ENCODE data around the gene CFAP300.
A peak's percentile ranks its signal among the peaks of the same experiment; 100 is the strongest.

Gene CFAP300

DNA sequence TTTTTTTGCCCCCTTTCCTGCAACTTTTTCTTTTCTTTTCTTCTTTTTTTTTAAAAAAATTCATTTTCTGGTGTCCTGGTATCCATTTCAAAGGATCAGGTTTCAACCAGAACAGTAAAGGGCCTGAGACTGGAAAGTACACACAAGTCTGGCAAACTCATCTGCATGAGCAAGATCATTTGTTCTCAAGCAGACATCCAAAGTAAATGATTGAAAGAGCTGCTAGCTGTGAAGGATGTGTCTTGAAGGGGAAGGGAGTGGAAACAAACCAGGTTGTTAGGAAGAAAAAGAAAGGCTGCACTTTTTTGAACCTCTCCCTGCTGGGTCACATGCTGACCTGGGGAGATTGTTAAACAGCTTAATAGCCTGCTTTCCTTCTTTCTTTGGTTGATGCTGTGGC is 68.3 kb downstream of the CFAP300 start:
- FAIRE-seq (no peak), DNase-seq (ENCODE audit: insufficient read length) (no peak)
- TF ChIP-seq TAF1 (IDR thresholded peaks at IDR 0.05; ENCODE audit: borderline replicate concordance, low read depth, low read length) = no peak
- TF ChIP-seq POLR2AphosphoS5 (IDR thresholded peaks at IDR 0.05; ENCODE audit: low read depth, low read length) = no peak
- TF ChIP-seq POLR2A (IDR thresholded peaks at IDR 0.05; ENCODE audit: low read depth, low read length) = no peak

DNA sequence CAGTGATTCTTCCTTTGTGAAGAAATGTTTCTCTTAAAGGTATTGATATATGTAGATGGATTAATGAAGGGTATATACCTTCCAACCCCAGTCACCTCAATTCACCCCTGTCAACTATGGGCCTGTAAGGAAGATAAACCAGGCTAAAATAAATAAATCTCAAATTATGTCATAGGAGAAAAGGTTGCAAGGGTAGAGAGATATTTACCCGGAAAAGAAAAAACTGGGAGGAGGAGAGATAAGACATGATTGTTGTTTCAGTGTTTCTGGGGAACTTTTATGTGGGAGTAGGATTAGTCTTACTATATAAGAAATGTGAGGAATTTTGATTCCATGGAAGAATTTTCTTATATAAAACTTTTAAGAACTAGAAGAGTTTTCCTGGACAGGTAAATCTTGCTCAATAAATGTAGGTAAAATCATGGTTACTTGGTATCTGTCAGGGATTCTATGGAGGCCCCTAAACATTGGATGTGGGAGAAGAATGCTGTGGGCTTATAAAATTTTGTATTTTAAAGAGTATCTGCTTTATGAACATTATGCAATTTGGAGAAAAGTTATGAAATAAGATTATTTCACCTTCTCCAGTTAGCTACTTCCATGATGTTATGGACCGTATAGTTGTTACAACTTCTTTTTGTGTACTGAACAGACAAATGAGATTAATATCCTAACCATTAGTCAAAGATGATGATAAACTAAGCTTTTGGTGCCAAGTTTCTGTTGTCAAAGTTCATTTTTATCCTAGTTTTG is 69.4 kb downstream of the CFAP300 start:
- DNase-seq (ENCODE audit: insufficient read length) (no peak), FAIRE-seq (peak; percentile 60)
- TF ChIP-seq POLR2AphosphoS5 (IDR thresholded peaks at IDR 0.05; ENCODE audit: low read depth, low read length) (no peak), TAF1 (IDR thresholded peaks at IDR 0.05; ENCODE audit: borderline replicate concordance, low read depth, low read length) (no peak), POLR2A (IDR thresholded peaks at IDR 0.05; ENCODE audit: low read depth, low read length) (no peak)

DNA sequence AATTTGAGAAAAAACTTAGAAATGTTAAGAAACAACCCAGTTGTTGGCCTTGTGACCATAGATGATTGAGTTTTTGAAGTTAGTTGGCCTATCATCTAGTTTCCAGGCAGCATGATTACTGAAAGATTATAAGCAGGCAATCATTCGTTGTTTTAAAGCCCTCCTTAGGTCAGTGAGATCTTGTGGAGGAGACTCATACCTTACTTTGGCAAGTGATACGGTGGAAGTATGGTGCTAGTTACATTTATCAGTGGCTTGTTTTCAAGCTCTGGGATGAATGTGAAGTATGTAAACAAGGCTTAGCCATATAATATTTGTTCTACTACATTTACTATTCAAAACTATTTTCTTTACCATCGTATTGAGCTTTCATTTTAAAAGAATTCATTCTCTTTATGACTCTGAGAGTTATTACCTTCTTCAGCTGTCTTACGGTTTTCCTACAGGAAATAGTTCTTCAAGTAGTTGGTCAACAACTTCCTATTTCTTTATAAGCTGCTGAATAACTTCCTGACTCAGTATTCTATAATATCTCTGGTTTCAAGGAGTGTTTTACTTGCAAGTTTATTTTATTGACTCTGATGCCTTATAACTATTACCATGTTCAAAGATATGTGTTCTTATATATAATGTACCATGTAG is 70.4 kb downstream of the CFAP300 start:
- no peak for DNase-seq (ENCODE audit: insufficient read length)
- TF ChIP-seq POLR2AphosphoS5 (IDR thresholded peaks at IDR 0.05; ENCODE audit: low read depth, low read length) (no peak), TAF1 (IDR thresholded peaks at IDR 0.05; ENCODE audit: borderline replicate concordance, low read depth, low read length) (no peak), POLR2A (IDR thresholded peaks at IDR 0.05; ENCODE audit: low read depth, low read length) (no peak)
- no peak for FAIRE-seq

DNA sequence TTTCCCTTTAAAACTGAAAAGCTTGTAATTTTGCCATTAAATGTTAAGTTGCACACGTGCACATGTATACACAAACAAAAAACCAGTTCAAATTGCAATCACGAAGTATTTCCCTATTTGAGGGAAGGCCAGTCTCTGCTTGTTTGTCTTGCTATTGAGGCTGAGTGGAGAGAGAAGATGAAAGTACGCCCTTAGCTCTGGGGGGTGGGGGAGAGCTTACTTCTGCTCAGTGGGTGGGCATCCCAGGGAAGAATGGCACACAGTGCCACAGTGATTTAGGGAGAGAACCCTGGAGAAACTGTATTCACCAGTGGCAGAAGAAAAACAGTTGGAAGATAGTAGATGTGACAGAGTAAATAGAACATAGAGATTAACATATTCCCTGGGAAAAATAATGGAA is 71.7 kb downstream of the CFAP300 start:
- TF ChIP-seq TAF1 (IDR thresholded peaks at IDR 0.05; ENCODE audit: borderline replicate concordance, low read depth, low read length) = no peak
- no peak for TF ChIP-seq POLR2AphosphoS5 (IDR thresholded peaks at IDR 0.05; ENCODE audit: low read depth, low read length)
- TF ChIP-seq POLR2A (IDR thresholded peaks at IDR 0.05; ENCODE audit: low read depth, low read length) = no peak
- FAIRE-seq (no peak), DNase-seq (ENCODE audit: insufficient read length) (no peak)

DNA sequence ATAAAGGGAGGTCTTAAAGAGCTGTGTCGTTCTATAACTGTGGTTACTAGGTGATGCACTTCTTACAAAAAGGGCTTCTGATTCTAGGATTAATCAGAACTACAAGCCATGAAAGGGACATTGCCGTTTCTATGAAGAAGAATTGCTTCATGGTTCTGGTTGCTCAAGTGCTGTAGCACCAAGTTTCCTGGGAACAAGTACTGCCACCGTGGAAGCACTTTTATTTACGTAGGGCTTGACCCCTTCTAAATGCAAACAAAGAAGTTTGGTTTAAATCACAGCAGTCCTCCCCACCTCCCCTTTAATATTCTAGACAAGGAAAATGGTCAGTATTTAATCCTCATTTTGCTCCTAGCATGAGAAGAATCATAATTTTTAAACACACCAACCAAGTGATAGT is 72.8 kb downstream of the CFAP300 start:
- TF ChIP-seq POLR2AphosphoS5 (IDR thresholded peaks at IDR 0.05; ENCODE audit: low read depth, low read length) (no peak), POLR2A (IDR thresholded peaks at IDR 0.05; ENCODE audit: low read depth, low read length) (no peak), TAF1 (IDR thresholded peaks at IDR 0.05; ENCODE audit: borderline replicate concordance, low read depth, low read length) (no peak)
- FAIRE-seq (no peak), DNase-seq (ENCODE audit: insufficient read length) (no peak)

DNA sequence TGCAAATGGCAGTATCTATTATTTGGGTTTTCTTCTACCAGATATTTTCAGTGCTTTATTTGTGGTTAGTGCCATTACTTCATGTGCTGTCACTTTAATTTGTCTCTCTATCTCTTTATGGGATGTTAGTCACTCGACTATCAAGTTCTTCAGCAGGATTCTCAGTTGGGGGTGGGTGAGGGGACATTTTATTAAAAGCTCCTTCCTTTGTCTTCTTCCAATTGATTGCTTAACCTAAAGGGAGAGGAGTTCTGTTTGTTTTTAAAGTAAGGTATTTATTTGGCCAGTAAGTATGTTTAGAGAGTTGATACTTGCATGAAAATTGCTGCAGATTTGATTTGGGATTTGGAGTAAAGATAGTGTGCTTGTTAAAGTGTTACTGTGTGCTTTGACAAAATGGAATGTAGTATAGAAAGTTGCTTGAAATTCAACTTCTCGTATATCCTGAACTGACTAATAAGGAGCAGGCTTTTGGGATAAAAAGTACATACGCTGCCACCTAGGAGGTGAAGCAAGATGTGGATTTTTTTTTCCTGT is 73.3 kb downstream of the CFAP300 start:
- FAIRE-seq = no peak
- DNase-seq (ENCODE audit: insufficient read length) = no peak
- TF ChIP-seq POLR2A (IDR thresholded peaks at IDR 0.05; ENCODE audit: low read depth, low read length) (no peak), POLR2AphosphoS5 (IDR thresholded peaks at IDR 0.05; ENCODE audit: low read depth, low read length) (no peak), TAF1 (IDR thresholded peaks at IDR 0.05; ENCODE audit: borderline replicate concordance, low read depth, low read length) (no peak)

DNA sequence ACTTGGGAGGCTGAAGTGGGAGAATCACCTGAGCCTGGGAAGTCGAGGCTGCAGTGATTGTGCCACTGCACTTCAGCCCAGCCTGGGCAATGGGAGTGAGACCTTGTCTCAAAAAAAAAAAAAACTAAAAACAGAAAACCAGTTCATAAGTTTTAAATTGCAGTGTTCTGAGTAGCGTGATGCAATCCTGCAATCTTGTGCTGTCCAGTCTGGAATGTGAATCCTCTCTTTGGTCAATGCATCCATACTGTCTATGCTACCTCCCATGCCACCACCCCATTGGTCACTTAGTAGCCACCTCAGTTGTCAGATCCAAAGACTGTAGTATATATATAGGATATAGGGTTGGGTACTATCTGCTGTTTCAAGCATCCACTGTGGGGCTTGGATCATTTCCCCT is 74.1 kb downstream of the CFAP300 start:
- no peak for DNase-seq (ENCODE audit: insufficient read length)
- no peak for FAIRE-seq
- no peak for TF ChIP-seq TAF1 (IDR thresholded peaks at IDR 0.05; ENCODE audit: borderline replicate concordance, low read depth, low read length)
- TF ChIP-seq POLR2AphosphoS5 (IDR thresholded peaks at IDR 0.05; ENCODE audit: low read depth, low read length) = no peak
- TF ChIP-seq POLR2A (IDR thresholded peaks at IDR 0.05; ENCODE audit: low read depth, low read length) = no peak

Data from GM12892 (cell line).